Activated CD4-positive, alpha-beta T cell treated with anti-CD3 and anti-CD28 coated beads for 48 hours (primary cell): ENCODE measurements around the gene FBXO34.
"Not testable (repeated sequence)": the region's sequence is repeated elsewhere in the genome, so short reads cannot be mapped to it uniquely, and the experiment has no call there.

Experiments
- DNase-seq: peaks from one replicate; pipeline ENCODE4 v3.0.0-alpha.2; 2020

Gene FBXO34

DNA sequence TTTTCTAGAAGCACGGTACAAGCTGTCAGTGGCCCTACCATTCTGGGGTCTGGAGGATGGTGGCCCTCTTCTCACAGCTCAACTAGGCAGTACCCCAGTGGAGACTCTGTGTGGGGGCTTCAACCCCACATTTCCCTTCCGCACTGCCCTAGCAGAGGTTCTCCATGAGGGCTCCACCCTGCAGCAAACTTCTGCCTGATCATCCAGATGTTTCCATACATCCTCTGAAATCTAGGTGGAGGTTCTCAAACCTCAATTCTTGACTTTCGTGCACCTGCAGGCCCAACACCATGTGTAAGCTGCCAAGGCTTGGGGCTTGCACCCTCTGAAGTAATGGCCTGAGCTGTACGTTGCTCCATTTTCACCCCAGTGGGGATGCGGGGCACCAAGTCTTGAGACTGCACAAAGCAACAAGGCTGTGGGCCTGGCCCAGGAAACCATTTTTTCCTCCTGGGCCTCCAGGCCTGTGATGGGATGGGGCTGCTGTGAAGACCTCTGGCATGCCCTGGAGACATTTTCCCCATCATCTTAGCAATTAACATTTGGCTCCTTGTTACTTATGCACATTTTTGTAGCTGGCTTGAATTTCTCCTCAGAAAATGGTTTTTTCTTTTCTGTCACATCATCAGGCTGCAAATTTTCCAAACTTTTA is 41.3 kb downstream of the FBXO34 start:
- not testable (repeated sequence) for DNase-seq

DNA sequence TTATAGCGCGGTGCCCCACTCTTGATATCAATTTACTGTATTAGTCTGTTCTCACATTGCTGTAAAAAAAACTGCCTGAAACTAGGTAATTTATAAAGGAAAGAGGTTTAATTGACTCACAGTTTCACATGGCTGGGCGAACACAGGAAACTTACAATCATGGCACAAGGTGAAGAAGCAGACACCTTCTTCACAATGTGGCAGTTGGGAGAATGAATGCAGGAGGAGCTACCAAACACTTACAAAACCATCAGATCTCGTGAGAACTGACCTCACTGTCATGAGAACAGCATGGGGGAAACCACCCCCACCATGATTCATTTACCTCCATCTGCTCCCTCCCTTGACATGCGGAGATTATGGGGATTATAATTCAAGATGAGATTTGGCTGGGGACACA is 42.3 kb downstream of the FBXO34 start:
- peak; percentile 27 for DNase-seq

DNA sequence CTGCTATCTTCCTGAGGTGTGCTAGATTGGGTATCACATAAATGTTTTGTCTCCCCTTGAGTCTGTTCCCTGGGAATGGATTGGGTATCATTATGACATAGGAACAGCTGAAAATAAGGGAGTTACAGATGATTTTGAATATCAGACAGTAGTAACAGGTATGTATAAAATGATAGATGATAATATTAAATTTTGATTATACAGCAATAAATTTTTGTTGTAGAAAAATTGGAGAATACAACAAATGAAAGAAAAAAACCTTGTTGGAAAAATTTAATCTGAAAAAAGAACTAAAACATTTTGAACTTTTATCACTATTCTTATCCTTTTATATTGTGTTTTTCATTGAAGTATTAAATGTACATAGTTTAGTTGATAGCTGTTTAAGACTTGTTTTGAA is 43.2 kb downstream of the FBXO34 start:
- no peak for DNase-seq

DNA sequence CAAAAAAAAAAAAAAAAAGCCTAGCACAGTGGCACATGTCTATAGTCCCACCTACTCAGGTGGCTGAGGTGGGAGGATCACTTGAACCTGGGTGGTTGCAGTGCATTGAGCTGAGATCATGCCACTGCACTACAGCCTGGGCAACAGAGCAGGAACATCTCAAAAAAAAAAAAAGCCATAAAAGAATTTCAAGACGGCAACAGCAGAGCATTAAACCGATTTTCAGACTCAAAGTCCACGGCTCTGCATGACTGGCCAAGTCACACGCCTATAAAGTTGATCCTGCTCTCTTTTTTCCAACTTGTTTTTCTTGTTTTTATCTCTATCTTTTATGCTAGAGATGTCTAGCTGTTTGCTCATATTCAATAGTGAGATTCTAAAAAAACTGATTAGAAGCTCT is 45.3 kb downstream of the FBXO34 start:
- no peak for DNase-seq

DNA sequence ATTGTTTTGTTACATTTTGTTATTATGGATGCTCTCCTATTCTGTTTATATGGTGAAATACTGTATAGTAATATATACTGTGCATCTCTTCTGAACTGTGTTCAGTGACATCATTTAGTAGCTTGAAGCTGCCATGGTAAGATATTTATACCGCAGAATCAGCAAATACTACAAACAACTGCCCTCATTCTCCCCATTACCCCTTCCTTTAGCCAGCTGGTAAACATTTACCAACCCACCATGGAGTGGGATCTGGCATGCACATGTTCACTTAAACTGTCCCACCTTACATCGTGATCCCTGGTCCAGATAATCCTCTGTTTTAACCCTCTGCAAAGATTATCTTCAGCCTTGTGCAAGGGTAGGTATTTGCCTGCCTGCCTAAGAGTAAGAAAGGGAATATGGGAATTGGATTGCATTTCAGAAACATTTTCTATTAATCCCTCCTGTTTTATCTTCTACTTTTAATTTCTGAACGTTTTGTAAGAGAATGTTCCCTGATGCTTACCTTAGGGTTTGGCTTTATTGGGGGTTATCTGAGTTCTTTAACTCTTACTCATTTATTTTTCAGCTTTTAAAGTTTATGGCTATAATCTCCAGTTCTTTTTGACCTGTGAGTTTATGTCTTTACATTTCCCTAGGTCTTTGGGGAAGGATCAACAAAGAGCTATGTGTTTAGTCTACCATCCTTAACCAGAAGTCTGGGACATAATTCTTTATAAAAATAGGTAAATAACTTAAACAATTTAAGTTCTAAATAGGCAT is 46.5 kb downstream of the FBXO34 start:
- no peak for DNase-seq

GRCh38 chr14:55318694-55319093 is 47.5 kb downstream of the FBXO34 start:
- no peak for DNase-seq

DNA sequence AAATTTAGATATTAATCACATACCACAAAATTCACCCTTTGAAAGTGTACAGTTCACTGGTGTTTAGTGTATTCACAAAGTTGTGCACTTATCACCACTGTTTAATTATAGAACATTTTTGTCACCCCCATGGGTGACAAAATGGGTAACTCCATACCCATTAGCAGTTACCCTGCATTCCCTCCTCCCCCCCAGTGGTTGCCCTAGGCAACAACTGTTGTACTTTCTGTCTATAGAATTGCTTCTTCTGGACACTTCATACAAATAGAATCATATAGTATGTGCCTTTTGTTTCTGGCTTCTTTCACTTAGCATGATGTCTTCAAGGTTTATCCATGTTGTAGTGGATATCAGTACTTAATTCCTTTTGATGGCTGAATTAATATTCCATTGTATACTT is 52.7 kb downstream of the FBXO34 start:
- no peak for DNase-seq

GRCh38 chr14:55324812-55325211 is 53.6 kb downstream of the FBXO34 start:
- no peak for DNase-seq

GRCh38 chr14:55327179-55327578 is 56.0 kb downstream of the FBXO34 start:
- DNase-seq: no peak

DNA sequence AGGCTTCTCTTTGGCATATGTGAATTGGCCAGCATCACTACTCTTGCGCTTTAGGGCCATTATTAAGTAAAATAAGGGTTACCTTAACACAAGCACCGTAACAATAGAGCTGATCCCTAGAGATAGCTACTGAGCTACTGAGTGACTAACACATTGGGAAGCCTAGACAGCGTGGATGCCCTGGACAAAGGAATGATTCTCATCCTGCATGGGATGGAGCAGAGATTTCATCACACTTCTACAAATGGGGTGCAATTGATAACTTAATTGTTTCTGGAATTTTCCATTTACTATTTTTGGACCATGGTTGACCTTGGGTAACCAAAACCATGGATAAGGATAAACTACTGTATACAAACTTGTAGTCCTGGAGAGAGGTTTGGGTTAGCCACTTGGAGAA is 57.1 kb downstream of the FBXO34 start:
- DNase-seq: no peak

GRCh38 chr14:55329999-55330710 is 58.9 kb downstream of the FBXO34 start:
- peak; percentile 74 for DNase-seq

- peak; percentile 24 for DNase-seq
Observed at GRCh38 chr14:55332654-55333570, 61.7 kb downstream of the FBXO34 start.

- DNase-seq: peak; percentile 26
Observed at GRCh38 chr14:55333711-55334485, 62.7 kb downstream of the FBXO34 start.

GRCh38 chr14:55336162-55336561 is 64.9 kb downstream of the FBXO34 start:
- DNase-seq: no peak

- peak; percentile 22 for DNase-seq
Observed at GRCh38 chr14:55336691-55337090, 65.5 kb downstream of the FBXO34 start.

DNA sequence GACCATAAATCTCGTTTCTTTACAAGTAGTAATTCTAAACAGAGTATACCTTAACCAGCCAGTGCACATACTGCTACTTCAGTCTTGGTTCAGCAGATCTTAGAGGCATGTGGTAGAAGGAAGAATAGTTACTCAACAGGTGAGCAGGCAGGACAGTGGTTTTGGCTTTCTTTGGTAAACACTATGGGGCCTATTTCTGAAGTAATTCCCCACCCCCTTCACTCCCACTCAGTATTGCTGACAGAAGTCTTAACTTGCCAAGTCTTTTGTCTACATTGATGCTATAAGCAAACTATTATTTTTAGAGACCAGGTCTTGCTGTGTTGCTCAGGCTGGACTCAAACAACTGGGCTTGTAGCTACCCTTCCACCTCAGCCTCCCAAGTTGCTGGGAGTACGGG is 68.5 kb downstream of the FBXO34 start:
- peak; percentile 49 for DNase-seq

DNA sequence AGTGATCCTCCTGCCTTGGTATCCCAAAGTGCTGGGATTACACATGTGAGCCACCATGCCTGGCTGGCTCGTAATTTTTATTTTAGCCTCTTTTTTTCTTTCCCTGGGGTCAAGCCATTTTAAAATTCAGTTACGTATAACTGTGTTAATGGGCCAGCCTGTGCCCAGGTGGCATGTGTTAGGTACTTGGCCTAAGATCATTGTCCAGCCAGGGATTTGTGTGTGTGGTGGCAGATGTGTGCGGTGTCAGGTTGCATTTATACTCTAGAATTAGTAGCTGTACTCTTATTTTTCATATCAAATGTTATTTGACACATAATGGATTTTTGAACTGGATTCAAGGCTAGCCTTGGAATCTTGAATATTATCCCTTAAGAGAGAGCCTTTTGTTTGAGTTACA is 69.3 kb downstream of the FBXO34 start:
- DNase-seq: no peak

GRCh38 chr14:55341781-55342180 is 70.6 kb downstream of the FBXO34 start:
- no peak for DNase-seq

DNA sequence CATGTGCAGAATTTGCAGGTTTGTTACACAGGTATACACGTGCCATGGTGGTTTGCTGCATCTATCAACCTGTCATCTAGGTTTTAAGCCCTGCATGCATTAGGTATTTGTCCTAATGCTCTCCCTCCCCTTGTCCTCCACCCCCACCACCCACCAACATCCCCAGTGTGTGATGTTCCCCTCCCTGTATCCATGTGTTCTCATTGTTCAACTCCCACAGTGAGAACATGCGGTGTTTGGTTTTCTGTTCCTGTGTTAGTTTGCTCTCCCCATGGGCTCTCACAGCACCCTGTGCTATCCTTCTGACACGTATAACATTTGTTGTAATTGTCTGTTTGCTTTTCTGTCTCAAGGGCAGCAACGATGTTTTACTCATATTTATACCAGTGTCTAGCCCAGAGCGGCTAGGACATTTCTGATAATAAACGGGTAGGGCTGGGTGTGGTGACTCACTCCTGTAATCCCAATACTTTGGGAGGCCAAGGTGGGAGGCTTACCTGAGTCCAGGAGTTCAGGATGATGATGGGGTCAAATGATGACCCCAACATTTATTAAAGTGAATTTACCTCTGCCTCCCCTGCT is 73.5 kb downstream of the FBXO34 start:
- not testable (repeated sequence) for DNase-seq

GRCh38 chr14:55347040-55347439 is 75.8 kb downstream of the FBXO34 start:
- no peak for DNase-seq

DNA sequence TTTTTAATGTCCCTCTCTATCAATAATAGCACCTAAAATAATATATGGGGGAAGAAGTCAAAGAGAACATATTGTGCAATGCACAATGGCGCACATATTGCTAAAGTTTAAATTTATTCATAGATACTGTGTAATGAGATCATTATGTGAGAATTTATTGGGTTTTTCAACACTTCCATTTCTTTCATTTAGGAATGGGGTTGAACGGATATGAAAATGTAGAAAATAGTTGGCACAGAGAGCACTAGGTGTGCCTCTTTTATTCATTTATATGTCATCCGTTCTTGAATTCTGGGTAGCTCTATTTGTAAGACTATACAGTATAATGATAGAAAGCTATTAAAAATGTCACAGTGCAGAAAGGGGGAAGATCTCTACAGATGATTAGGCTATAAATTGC is 76.5 kb downstream of the FBXO34 start:
- DNase-seq: no peak
